Endothelial cell of umbilical vein (primary cell): ENCODE data around the gene MISP3. TPM values are rescaled to one million over a fixed set of nuclear protein-coding genes. Genes with fewer than 3 reads are reported as not detected.

Experiments used
- BruUV-seq: library from RNA; stranded (reverse); fragments of 400-500 nt; replicated peaks from 2 replicates; lab custom pipeline; 2021; lab: Mats Ljungman, UMichigan
- CTCF ChIA-PET: fragments of 300-600, 350-600 bp; sonication (Branson Sonifier 250); formaldehyde crosslinking; loops from one replicate; lab custom pipeline; 2021; ENCODE audit warnings: antibody characterized with exemption, inconsistent platforms; lab: Charles Lee
- POLR2A ChIA-PET: fragments of 300-600, 350-600 bp; sonication (Branson Sonifier 250); formaldehyde crosslinking; loops from one replicate; lab custom pipeline; 2021; ENCODE audit warnings: antibody characterized with exemption, inconsistent platforms; lab: Charles Lee
- DNase-seq: peaks from one replicate; pipeline ENCODE4 v3.0.0-alpha.2; 2011; ENCODE audit warnings: low read depth, low spot score
- FAIRE-seq: peaks from 2 replicates; lab custom pipeline; 2011; peaks lifted over from hg19 to GRCh38; lab: Jason Lieb, UNC
- H2AFZ ChIP-seq: 2 replicates; pipeline ENCODE4 v1.6.0; 2012; ENCODE audit warnings: low read depth, low read length, control low read depth, inconsistent platforms
- H3K27ac ChIP-seq: 2 replicates; pipeline ENCODE4 v1.5.1; 2011; ENCODE audit warnings: low read depth, mild to moderate bottlenecking, control low read depth, low read length, moderate library complexity; ENCODE audit not compliant: insufficient read depth
- H3K27me3 ChIP-seq, 2 experiments: 2 replicates each; pipeline versions ENCODE4 v1.6.0 to v1.6.1; 2011; ENCODE audit warnings: low read length in 2 of 2, mixed read lengths in 1 of 2; ENCODE audit not compliant: control insufficient read depth in 2 of 2, insufficient read depth in 2 of 2
- H3K36me3 ChIP-seq, 2 experiments: 2 replicates in 1 of 2; 3 replicates in 1 of 2; pipeline ENCODE4 v1.5.1; 2011; ENCODE audit warnings: low read length in 2 of 2, mild to moderate bottlenecking in 1 of 2, moderate library complexity in 1 of 2; ENCODE audit not compliant: control insufficient read depth in 2 of 2, insufficient read depth in 2 of 2; ENCODE audit errors: extremely low read depth in 1 of 2
- H3K4me1 ChIP-seq: 3 replicates; pipeline ENCODE4 v1.5.1; 2011; ENCODE audit warnings: mild to moderate bottlenecking, low read length; ENCODE audit not compliant: control insufficient read depth, insufficient read depth; ENCODE audit errors: extremely low read depth
- H3K4me2 ChIP-seq: 2 replicates; pipeline ENCODE4 v1.6.1; 2011; ENCODE audit warnings: low read length, control low read depth, mixed read lengths; ENCODE audit not compliant: insufficient read depth
- H3K4me3 ChIP-seq, 3 experiments: fragments of 200-600 bp in 1 of 3; sonication (generic), shearing (Covaris generic) in 1 of 3; replicated peaks in 1 of 3; 2 replicates each; pipeline ENCODE4 v1.5.1; 2011 to 2016; ENCODE audit warnings: control low read depth in 3 of 3, low read length in 3 of 3, mild to moderate bottlenecking in 2 of 3, inconsistent platforms in 1 of 3, low read depth in 1 of 3, moderate library complexity in 1 of 3; ENCODE audit not compliant: insufficient read depth in 1 of 3
- H3K79me2 ChIP-seq: 2 replicates; pipeline ENCODE4 v1.6.0; 2012; ENCODE audit warnings: low read length, inconsistent platforms; ENCODE audit not compliant: control insufficient read depth, insufficient read depth
- H3K9ac ChIP-seq: replicated peaks from 2 replicates; pipeline ENCODE3; 2011; ENCODE audit warnings: low read length, control low read depth; ENCODE audit not compliant: insufficient read depth; ENCODE audit errors: extremely low read depth
- H3K9me1 ChIP-seq: replicated peaks from 3 replicates; pipeline ENCODE4 v1.6.0; 2011; ENCODE audit warnings: mild to moderate bottlenecking, low read length; ENCODE audit not compliant: control insufficient read depth, insufficient read depth; ENCODE audit errors: extremely low read depth
- H3K9me3 ChIP-seq: replicated peaks from 2 replicates; pipeline ENCODE4 v1.5.1; 2012; ENCODE audit warnings: low read length, inconsistent platforms; ENCODE audit not compliant: control insufficient read depth, insufficient read depth
- H4K20me1 ChIP-seq: replicated peaks from 2 replicates; pipeline ENCODE3; 2011; ENCODE audit warnings: mild to moderate bottlenecking, low read length; ENCODE audit not compliant: control insufficient read depth, insufficient read depth; ENCODE audit errors: extremely low read depth
- EZH2 ChIP-seq: IDR thresholded peaks from 2 replicates; pipeline ENCODE4 v1.6.1; 2012; ENCODE audit warnings: borderline replicate concordance, low read depth, mild to moderate bottlenecking, moderate library complexity, low read length, inconsistent platforms; ENCODE audit not compliant: severe bottlenecking
- FOS ChIP-seq: IDR thresholded peaks from 2 replicates; pipeline ENCODE4 v1.6.1; 2011; ENCODE audit warnings: mild to moderate bottlenecking, low read length, moderate library complexity, borderline replicate concordance; ENCODE audit not compliant: insufficient read depth
- GATA2 ChIP-seq: IDR thresholded peaks from 2 replicates; pipeline ENCODE4 v1.7.0; 2011; ENCODE audit warnings: low read depth, mild to moderate bottlenecking, moderate library complexity, mixed read lengths, low read length; ENCODE audit not compliant: insufficient read length, insufficient read depth
- JUN ChIP-seq: IDR thresholded peaks from 2 replicates; pipeline ENCODE4 v1.6.1; 2011; ENCODE audit warnings: borderline replicate concordance, low read depth; ENCODE audit not compliant: insufficient read length, insufficient read depth
- MYC ChIP-seq: IDR thresholded peaks from one replicate; pipeline ENCODE4 v1.6.1; 2011; ENCODE audit warnings: mild to moderate bottlenecking, low read depth, low read length
- POLR2A ChIP-seq: IDR thresholded peaks from 2 replicates; pipeline ENCODE4 v1.6.1; 2012; ENCODE audit warnings: low read depth, mild to moderate bottlenecking, control low read depth, low read length
- POLR2AphosphoS5 ChIP-seq: IDR thresholded peaks from 2 replicates; pipeline ENCODE4 v1.6.1; 2012; ENCODE audit warnings: low read depth, mild to moderate bottlenecking, control low read depth, low read length, moderate library complexity; ENCODE audit not compliant: insufficient read depth
- dilution Hi-C: fragments of 300-500 bp; cut with MboI; formaldehyde crosslinking; loops from one replicate; pipeline ENCODE4 v1.15.0; 2019; ENCODE audit warnings: low sequenced_read_pairs; ENCODE audit not compliant: extremely low pct_ligation_motif_present
- intact Hi-C: fragments of 100-400 bp; cut with micrococcal nuclease; formaldehyde crosslinking; loops from one replicate; pipeline ENCODE4 v1.10.0; 2022
- polyA plus RNA-seq, 4 experiments: library from polyadenylated mRNA; depleted of rRNA in 3 of 4; stranded (reverse) in 3 of 4; unstranded in 1 of 4; fragments of >200 nt; gene quantifications; 2 replicates each; pipeline versions ENCODE4 v1.2.1 to v1.2.3, GENCODE V29; 2011 to 2012; ENCODE audit warnings: missing spikeins in 1 of 4
- total RNA-seq: library from RNA; stranded (reverse); gene quantifications from 2 replicates; pipeline ENCODE4 v1.2.3, GENCODE V29; 2021
- TF ChIP-seq, protein P1 (sequence below), 2 donors: IDR thresholded peaks; 1 replicate in 1 of 2; 2 replicates in 1 of 2; pipeline ENCODE4 v1.5.1; 2011; ENCODE audit warnings: low read length in 2 of 2, mild to moderate bottlenecking in 2 of 2, moderate library complexity in 2 of 2, control low read depth in 1 of 2, inconsistent platforms in 1 of 2, low read depth in 1 of 2; ENCODE audit not compliant: insufficient read depth in 1 of 2; ENCODE audit errors: extremely low read depth in 1 of 2
- TF ChIP-seq, protein P2 (sequence below): IDR thresholded peaks from 2 replicates; pipeline ENCODE4 v1.6.1; 2011; ENCODE audit not compliant: insufficient read depth, insufficient read length

The MISP3 gene
- total and polyA plus RNA-seq, 2 donors (not counting 3 experiments of a cell fraction or from before 2014, with no cell fraction given): 0.26 to 0.31 TPM

DNA sequence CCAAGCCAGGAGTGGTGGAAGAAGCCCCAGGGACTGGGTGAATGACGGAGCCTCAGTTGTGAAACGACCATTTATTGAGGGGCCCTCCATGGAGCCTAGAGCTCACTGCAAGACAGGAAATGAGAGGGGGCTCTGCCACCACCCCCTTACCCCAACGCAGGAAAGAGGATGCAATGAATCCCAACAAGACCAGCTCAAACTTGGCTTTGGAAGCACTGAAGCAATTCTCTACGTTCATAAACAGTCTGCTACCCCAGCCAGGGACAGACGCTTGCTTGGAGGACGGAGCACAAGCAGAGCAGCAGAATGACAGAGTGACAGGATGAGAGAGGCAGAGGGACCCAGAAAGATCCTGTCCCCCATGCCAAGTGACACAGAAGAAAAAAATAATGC lies 43.9 kb downstream of the MISP3 start:
- CTCF ChIA-PET: interaction anchor here (1.2 to 4.8 kb wide), 4 partner anchors 13 to 239 kb away, joined by 3 to 27 read pairs (median 6); partner anchors contain the start of gene ASF1B
- H3K36me3 ChIP-seq: no peaks in the 10 kb centered on the region
- peaks cover 30% of the 10 kb centered on the region for H3K79me2 ChIP-seq
- no peak overlapping the region for H3K27ac ChIP-seq
- H3K9me3 ChIP-seq: no peaks in the 10 kb centered on the region
- dilution Hi-C loops (no loop called here), intact Hi-C loops (loop anchor here (2.0 kb wide), 2 partner anchors 26 to 36 kb away; partner anchors contain the start of gene SAMD1)
- no peaks in the 10 kb centered on the region for H4K20me1 ChIP-seq
- peaks cover 25% of the 10 kb centered on the region for H3K4me1 ChIP-seq
- POLR2A ChIA-PET: interaction anchor here (0.6 kb wide), 1 partner anchor 35 kb away, joined by 3 read pairs; no protein-coding TSS in a partner anchor
- peak overlapping the region; percentile 51 for H3K9ac ChIP-seq
- TSS peak; percentile 31 for BruUV-seq
- peak overlapping the region; percentile 82 for H3K4me2 ChIP-seq
- peak overlapping the region; percentile 67 to 84 (median 80) for H3K4me3 ChIP-seq
- no peaks in the 10 kb centered on the region for H3K9me1 ChIP-seq
- no peaks in the 10 kb centered on the region for H3K27me3 ChIP-seq
- FAIRE-seq: peak; percentile 15
- peak overlapping the region; percentile 10 for H2AFZ ChIP-seq
- no peak for DNase-seq
- no peak for TF ChIP-seq GATA2
- TF ChIP-seq POLR2A: no peak
- TF ChIP-seq FOS: no peak
- TF ChIP-seq MYC: no peak
- TF ChIP-seq POLR2AphosphoS5: no peak
- no peak for TF ChIP-seq JUN
- TF ChIP-seq, protein P1, sequence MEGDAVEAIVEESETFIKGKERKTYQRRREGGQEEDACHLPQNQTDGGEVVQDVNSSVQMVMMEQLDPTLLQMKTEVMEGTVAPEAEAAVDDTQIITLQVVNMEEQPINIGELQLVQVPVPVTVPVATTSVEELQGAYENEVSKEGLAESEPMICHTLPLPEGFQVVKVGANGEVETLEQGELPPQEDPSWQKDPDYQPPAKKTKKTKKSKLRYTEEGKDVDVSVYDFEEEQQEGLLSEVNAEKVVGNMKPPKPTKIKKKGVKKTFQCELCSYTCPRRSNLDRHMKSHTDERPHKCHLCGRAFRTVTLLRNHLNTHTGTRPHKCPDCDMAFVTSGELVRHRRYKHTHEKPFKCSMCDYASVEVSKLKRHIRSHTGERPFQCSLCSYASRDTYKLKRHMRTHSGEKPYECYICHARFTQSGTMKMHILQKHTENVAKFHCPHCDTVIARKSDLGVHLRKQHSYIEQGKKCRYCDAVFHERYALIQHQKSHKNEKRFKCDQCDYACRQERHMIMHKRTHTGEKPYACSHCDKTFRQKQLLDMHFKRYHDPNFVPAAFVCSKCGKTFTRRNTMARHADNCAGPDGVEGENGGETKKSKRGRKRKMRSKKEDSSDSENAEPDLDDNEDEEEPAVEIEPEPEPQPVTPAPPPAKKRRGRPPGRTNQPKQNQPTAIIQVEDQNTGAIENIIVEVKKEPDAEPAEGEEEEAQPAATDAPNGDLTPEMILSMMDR (IDR thresholded peaks at IDR 0.05; ENCODE audit: extremely low read depth in 1 of 2, insufficient read depth in 1 of 2, low read depth in 1 of 2, low read length in 2 of 2): no peak
- no peak for TF ChIP-seq EZH2
- TF ChIP-seq, protein P2, sequence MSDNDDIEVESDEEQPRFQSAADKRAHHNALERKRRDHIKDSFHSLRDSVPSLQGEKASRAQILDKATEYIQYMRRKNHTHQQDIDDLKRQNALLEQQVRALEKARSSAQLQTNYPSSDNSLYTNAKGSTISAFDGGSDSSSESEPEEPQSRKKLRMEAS: no peak
